Gastrocnemius medialis (tissue), 4 donors: ENCODE results near the gene C11orf98.

ENCODE experiments used
- CTCF ChIP-seq, 5 experiments: fragments of 450-650 bp in 3 of 5; fragments of 200-600 bp in 2 of 5; sonication (generic) in 2 of 5; IDR thresholded peaks in 4 of 5; conservative IDR thresholded peaks in 1 of 5; 1 replicate in 4 of 5; 2 replicates in 1 of 5; pipeline ENCODE4 v1.5.1; 2016 to 2019; ENCODE audit warnings: antibody characterized with exemption in 5 of 5, mild to moderate bottlenecking in 3 of 5, moderate library complexity in 3 of 5
- POLR2A ChIP-seq, 2 donors: fragments of 450-650 bp; IDR thresholded peaks; one replicate each; pipeline ENCODE4 v1.6.1; 2017; ENCODE audit warnings: antibody characterized with exemption in 2 of 2, mild to moderate bottlenecking in 2 of 2, moderate library complexity in 2 of 2

- TF ChIP-seq POLR2A (IDR thresholded peaks at IDR 0.05) (no peak), CTCF (IDR thresholded peaks at IDR 0.05 in 4 of 5, conservative IDR thresholded peaks at IDR 0.05 in 1 of 5) (no peak)
Measured at GRCh38 chr11:62677156-62677555, 12.1 kb upstream of the C11orf98 start.
